Right lobe of liver (tissue), 4 donors: ENCODE data around the gene HMGN3.

Experiments
- CTCF ChIP-seq, 4 donors: fragments of 200-600 bp in 3 of 4; fragments of 450-650 bp in 1 of 4; IDR thresholded peaks; one replicate each; pipeline versions ENCODE4 v1.5.1 to v1.8.0; 2016 to 2022; ENCODE audit warnings: antibody characterized with exemption in 4 of 4, mild to moderate bottlenecking in 2 of 4
- POLR2A ChIP-seq: fragments of 450-650 bp; IDR thresholded peaks from one replicate; pipeline ENCODE4 v1.6.1; 2017; ENCODE audit warnings: antibody characterized with exemption, mild to moderate bottlenecking
- donor health status: DM: no; HTN: no; CAD: no.
- donor health status: DM: no; HTN: no; CAD: no.
- donor health status: DM: no; HTN: yes; CAD: no.

GRCh38 chr6:79234150-79235022 lies at the start of gene HMGN3:
- TF ChIP-seq CTCF (IDR thresholded peaks at IDR 0.05) (peak in 2 of 4 donors; percentile 20 to 31), POLR2A (peak; percentile 84)
